ENCODE results near the gene RTEL1. TPM values are rescaled to one million over a fixed set of nuclear protein-coding genes. Genes with fewer than 3 reads are reported as not detected.

Gene RTEL1
- total RNA-seq, 4 donors from 2014 or later, result 11.6 to 32.8 (median 22.9) TPM

DNA sequence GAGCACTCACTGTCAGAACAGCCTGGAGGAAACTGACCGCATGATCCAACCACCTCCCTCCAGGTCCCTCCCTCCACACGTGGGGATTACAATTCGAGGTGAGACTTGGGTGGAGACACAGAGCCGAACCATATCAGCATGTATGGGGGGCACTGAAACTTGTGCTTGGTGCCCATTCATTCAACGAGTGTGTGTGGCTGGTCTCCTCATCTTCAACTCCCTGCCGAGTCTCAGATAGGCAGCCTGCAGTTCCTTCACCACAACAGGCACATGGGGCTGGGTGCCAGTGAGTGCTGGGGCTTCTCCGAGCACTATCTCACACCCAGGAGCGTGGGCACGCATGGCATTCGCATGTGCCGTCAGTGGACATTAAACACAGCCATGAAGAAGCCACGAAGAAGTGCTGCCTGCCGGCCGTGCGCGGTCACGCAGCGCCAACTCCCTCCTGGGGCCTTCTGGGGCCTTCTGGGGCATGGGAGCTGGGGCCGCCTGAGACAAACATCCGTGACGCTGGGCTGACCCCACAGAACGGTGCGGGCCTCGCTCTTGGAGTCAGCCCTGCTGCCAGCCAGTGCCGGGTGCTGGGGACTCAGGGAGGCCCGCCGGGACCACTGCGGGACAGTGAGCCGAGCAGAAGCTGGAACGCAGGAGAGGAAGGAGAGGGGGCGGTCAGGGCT is 714 bp upstream of the RTEL1 start:
- TF ChIP-seq CTCF (IDR thresholded peaks at IDR 0.05; ENCODE audit: low read depth), result no peak

- TF ChIP-seq CTCF (IDR thresholded peaks at IDR 0.05; ENCODE audit: low read depth), result no peak
These were observed 656 bp downstream of the RTEL1 start for GRCh38 chr20:63658749-63659187.

GRCh38 chr20:63659370-63659769 is 1.3 kb downstream of the RTEL1 start:
- TF ChIP-seq CTCF (IDR thresholded peaks at IDR 0.05; ENCODE audit: low read depth), result no peak

- TF ChIP-seq CTCF (IDR thresholded peaks at IDR 0.05; ENCODE audit: low read depth), result no peak
These were observed 2.5 kb downstream of the RTEL1 start for GRCh38 chr20:63660622-63661021.

GRCh38 chr20:63661108-63661507 is 3.0 kb downstream of the RTEL1 start:
- TF ChIP-seq CTCF (IDR thresholded peaks at IDR 0.05; ENCODE audit: low read depth), result no peak

DNA sequence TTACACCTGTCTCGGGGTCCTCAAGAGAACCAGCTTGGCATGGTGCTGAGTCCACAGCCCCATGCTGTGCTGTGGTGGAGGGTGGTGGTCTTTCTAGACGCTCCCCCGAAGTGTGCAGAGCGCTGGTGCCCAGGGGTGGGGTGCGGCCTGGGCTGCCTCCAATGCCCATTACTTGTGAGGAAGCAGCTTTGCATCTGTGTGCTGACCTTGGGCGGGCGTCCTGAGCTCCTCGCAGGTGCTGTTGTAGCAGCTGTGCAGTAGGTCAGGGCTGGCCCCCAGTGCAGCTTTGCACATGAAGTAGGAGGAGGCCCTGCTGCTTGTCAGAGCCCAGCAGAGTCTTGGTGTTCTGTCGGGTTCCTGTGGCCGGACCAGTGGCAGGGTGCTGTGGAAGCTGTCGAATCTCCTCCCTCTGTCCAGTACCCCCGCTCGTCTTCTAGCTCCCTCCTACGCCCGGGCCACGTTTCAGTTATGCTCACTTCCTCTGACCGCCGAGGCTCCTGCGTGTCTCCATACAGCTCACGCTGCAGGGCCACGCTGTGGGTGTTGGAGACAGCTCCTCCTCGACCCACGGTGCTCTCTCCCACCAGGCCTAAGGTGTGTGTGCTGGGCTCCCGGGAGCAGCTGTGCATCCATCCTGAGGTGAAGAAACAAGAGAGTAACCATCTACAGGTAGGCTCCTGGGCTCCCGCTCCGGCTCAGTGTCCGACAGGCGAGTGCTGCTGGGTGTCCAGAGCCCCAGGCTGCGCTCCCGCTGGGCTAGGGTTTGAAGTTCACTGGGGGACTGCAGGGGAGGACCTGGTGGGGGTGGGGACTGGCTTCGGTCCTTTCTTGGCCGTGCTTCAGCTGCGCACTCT is 4.1 kb downstream of the RTEL1 start:
- TF ChIP-seq CTCF (IDR thresholded peaks at IDR 0.05; ENCODE audit: low read depth), result no peak

DNA sequence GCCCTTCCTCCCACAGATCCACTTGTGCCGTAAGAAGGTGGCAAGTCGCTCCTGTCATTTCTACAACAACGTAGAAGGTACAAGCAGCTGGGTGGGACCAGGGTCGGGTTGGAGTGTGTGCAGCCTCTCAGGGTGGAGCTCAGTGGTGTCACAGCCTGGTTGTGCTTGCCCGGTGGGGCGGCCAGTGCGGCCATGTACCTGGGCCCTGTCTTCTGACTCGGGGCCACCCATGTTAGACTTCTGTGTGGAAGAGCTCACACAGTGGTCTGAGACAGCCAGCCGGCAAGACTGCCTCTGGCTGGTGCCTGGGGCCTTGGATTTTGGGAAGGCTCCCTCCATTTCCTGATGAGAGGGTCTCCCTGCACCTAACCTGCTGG is 4.7 kb downstream of the RTEL1 start:
- TF ChIP-seq CTCF (IDR thresholded peaks at IDR 0.05; ENCODE audit: low read depth), result no peak
